22Rv1 (cell line): ENCODE results near the gene ZNF439.

Experiments
- CTCF ChIP-seq: fragments of 450-650 bp; IDR thresholded peaks from 2 replicates; pipeline ENCODE4 v1.5.1; 2017; ENCODE audit warnings: mild to moderate bottlenecking
- ZFX ChIP-seq: fragments of 450-650 bp; IDR thresholded peaks from 2 replicates; pipeline ENCODE4 v1.6.1; 2017; ENCODE audit warnings: antibody characterized with exemption, borderline replicate concordance

- TF ChIP-seq CTCF (no peak), ZFX (no peak)
Observed at GRCh38 chr19:11905928-11906327, 57.4 kb downstream of the ZNF439 start.
